Liver (tissue), 3 donors: ENCODE results near the gene SCLT1.

Experiments used
- RAD21 ChIP-seq, 2 donors: IDR thresholded peaks; 2 replicates each; pipeline ENCODE4 v1.6.1; 2016; ENCODE audit warnings: antibody characterized with exemption in 2 of 2, mild to moderate bottlenecking in 2 of 2
- TAF1 ChIP-seq: conservative IDR thresholded peaks from 2 replicates; pipeline ENCODE4 v1.6.1; 2016; ENCODE audit warnings: antibody characterized with exemption, mild to moderate bottlenecking
- YY1 ChIP-seq: IDR thresholded peaks from 2 replicates; pipeline ENCODE4 v1.6.1; 2016; ENCODE audit warnings: antibody characterized with exemption, mild to moderate bottlenecking
- TF ChIP-seq, protein P1 (sequence below): fragments of 150-350 bp; IDR thresholded peaks from 2 replicates; pipeline ENCODE4 v1.5.1; 2017; ENCODE audit warnings: improper control_type of control experiment, low read depth, low read length; ENCODE audit not compliant: missing input control
- TF ChIP-seq, protein P2 (sequence below): IDR thresholded peaks from 2 replicates; pipeline ENCODE4 v1.6.1; 2016; ENCODE audit warnings: antibody characterized with exemption
- TF ChIP-seq, protein P3 (sequence below): IDR thresholded peaks from 2 replicates; pipeline ENCODE4 v1.6.1; 2016; ENCODE audit warnings: antibody characterized with exemption, mild to moderate bottlenecking
- donor health status: healthy.
- donor health status: healthy.

DNA sequence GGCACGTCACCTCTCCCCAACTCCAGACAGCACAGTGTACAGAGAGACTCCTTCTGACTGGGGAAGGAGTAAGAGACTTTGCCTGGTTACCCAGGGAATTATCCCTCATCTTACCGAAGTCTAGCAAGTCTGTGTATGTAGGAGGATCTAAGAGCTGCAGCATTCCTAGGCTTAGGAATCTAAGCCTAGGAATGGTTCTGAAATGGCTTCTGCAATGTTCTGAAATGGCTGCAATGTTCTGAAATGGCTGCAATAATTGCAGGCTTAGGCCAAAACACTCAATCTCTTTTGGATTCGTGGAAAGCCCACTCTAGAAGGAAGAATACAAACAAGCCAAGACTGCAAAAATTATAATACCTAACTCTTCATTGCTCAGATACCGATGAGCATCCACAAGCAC is 106.4 kb downstream of the SCLT1 start:
- TF ChIP-seq TAF1 (no peak), RAD21 (IDR thresholded peaks at IDR 0.05) (no peak), YY1 (no peak)
- TF ChIP-seq, protein P1, sequence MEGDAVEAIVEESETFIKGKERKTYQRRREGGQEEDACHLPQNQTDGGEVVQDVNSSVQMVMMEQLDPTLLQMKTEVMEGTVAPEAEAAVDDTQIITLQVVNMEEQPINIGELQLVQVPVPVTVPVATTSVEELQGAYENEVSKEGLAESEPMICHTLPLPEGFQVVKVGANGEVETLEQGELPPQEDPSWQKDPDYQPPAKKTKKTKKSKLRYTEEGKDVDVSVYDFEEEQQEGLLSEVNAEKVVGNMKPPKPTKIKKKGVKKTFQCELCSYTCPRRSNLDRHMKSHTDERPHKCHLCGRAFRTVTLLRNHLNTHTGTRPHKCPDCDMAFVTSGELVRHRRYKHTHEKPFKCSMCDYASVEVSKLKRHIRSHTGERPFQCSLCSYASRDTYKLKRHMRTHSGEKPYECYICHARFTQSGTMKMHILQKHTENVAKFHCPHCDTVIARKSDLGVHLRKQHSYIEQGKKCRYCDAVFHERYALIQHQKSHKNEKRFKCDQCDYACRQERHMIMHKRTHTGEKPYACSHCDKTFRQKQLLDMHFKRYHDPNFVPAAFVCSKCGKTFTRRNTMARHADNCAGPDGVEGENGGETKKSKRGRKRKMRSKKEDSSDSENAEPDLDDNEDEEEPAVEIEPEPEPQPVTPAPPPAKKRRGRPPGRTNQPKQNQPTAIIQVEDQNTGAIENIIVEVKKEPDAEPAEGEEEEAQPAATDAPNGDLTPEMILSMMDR = no peak
- TF ChIP-seq, protein P2, sequence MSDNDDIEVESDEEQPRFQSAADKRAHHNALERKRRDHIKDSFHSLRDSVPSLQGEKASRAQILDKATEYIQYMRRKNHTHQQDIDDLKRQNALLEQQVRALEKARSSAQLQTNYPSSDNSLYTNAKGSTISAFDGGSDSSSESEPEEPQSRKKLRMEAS = no peak
- TF ChIP-seq, protein P3, sequence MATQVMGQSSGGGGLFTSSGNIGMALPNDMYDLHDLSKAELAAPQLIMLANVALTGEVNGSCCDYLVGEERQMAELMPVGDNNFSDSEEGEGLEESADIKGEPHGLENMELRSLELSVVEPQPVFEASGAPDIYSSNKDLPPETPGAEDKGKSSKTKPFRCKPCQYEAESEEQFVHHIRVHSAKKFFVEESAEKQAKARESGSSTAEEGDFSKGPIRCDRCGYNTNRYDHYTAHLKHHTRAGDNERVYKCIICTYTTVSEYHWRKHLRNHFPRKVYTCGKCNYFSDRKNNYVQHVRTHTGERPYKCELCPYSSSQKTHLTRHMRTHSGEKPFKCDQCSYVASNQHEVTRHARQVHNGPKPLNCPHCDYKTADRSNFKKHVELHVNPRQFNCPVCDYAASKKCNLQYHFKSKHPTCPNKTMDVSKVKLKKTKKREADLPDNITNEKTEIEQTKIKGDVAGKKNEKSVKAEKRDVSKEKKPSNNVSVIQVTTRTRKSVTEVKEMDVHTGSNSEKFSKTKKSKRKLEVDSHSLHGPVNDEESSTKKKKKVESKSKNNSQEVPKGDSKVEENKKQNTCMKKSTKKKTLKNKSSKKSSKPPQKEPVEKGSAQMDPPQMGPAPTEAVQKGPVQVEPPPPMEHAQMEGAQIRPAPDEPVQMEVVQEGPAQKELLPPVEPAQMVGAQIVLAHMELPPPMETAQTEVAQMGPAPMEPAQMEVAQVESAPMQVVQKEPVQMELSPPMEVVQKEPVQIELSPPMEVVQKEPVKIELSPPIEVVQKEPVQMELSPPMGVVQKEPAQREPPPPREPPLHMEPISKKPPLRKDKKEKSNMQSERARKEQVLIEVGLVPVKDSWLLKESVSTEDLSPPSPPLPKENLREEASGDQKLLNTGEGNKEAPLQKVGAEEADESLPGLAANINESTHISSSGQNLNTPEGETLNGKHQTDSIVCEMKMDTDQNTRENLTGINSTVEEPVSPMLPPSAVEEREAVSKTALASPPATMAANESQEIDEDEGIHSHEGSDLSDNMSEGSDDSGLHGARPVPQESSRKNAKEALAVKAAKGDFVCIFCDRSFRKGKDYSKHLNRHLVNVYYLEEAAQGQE = no peak
